Fibroblast of mammary gland (primary cell): ENCODE data around the gene KASH5.

Experiments used
- DNase-seq: peaks from one replicate; pipeline ENCODE4 v3.0.0-alpha.2; 2010; ENCODE audit warnings: low read depth
- H3K4me3 ChIP-seq: 2 replicates; pipeline ENCODE4 v1.5.1; 2011; ENCODE audit warnings: low read depth, mild to moderate bottlenecking, low read length, moderate library complexity; ENCODE audit not compliant: control insufficient read depth
- TF ChIP-seq, protein P1 (sequence below): conservative IDR thresholded peaks from 2 replicates; pipeline ENCODE4 v1.5.1; 2011; ENCODE audit warnings: low read depth, low read length, inconsistent platforms; ENCODE audit not compliant: control insufficient read depth, insufficient read depth

The KASH5 gene

GRCh38 chr19:49374665-49375434 lies 13.2 kb upstream of the KASH5 start:
- TF ChIP-seq, protein P1, sequence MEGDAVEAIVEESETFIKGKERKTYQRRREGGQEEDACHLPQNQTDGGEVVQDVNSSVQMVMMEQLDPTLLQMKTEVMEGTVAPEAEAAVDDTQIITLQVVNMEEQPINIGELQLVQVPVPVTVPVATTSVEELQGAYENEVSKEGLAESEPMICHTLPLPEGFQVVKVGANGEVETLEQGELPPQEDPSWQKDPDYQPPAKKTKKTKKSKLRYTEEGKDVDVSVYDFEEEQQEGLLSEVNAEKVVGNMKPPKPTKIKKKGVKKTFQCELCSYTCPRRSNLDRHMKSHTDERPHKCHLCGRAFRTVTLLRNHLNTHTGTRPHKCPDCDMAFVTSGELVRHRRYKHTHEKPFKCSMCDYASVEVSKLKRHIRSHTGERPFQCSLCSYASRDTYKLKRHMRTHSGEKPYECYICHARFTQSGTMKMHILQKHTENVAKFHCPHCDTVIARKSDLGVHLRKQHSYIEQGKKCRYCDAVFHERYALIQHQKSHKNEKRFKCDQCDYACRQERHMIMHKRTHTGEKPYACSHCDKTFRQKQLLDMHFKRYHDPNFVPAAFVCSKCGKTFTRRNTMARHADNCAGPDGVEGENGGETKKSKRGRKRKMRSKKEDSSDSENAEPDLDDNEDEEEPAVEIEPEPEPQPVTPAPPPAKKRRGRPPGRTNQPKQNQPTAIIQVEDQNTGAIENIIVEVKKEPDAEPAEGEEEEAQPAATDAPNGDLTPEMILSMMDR: no peak
- H3K4me3 ChIP-seq: no peak overlapping the region
- DNase-seq: no peak

DNA sequence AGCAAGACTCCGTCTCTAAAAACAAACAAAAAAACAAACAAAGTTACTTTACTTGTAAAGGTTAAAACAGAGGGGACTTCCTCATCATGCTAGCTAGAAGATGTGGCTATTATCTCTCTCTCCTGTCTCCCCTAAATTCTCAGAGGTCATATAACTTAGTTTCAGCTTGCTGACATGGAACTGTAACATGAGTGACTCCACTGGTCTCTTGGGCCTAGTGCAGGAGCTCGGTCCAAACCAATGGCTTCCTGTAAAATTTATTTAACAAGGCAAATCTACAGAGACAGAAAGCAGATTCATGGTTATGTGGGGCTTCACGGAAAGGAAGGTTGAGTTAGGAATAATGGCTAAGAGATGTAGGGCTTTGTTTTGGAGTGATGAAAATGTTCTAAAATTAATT lies 9.5 kb upstream of the KASH5 start:
- TF ChIP-seq, protein P1: no peak
- no peak for DNase-seq
- no peak overlapping the region for H3K4me3 ChIP-seq

- DNase-seq: no peak
These were observed 7.7 kb upstream of the KASH5 start for GRCh38 chr19:49380391-49380790.

DNA sequence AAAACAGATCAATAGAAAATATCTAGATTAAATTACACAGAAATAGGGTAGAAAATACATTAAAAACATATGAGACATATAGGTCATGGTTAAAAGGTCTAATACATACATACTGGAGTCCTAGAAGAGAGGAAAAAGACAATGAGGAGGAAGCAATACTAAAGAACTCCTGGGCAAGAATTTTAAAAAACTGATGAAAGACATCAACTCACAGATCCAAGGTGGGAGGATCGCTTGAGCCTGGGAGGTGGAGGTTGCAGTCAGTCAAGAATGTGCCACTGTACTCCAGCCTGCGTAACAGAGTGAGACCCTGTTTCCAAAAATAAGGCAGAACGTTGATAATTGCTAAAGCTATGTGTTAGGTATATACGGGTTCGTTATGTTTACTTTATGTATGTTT lies 5.4 kb upstream of the KASH5 start:
- TF ChIP-seq, protein P1: no peak
- DNase-seq: no peak
- no peak overlapping the region for H3K4me3 ChIP-seq

More at GRCh38 chr19:49380391-49380790, 7.7 kb upstream of the KASH5 start:
- H3K4me3 ChIP-seq: no peak overlapping the region
- TF ChIP-seq, protein P1: no peak

- TF ChIP-seq, protein P1: no peak
- H3K4me3 ChIP-seq: no peak overlapping the region
- no peak for DNase-seq
These were observed 4.5 kb upstream of the KASH5 start for GRCh38 chr19:49383599-49383998.

- DNase-seq: no peak
- TF ChIP-seq, protein P1: no peak
- H3K4me3 ChIP-seq: no peak overlapping the region
These were observed 1.4 kb downstream of the KASH5 start for GRCh38 chr19:49389406-49389805.
